Thoracic aorta endothelial cell (primary cell): ENCODE results near the gene SECISBP2. TPM values are rescaled to one million over a fixed set of nuclear protein-coding genes. Genes with fewer than 3 reads are reported as not detected.

Experiments used
- small RNA-seq: library from RNA; depleted of rRNA; stranded (forward); fragments of <200 nt; gene quantifications from one replicate; pipeline ENCODE3, GENCODE V24; 2012
- total RNA-seq: library from RNA; depleted of rRNA; stranded (reverse); fragments of >200 nt; gene quantifications from 2 replicates; pipeline ENCODE4 v1.2.3, GENCODE V29; 2012

The SECISBP2 gene
- 38.3 and 41.5 TPM in 2 replicates for total RNA-seq

GRCh38 chr9:89318123-89319014 is at the start of gene SECISBP2:
Gene SECISBP2 (plus strand): TSS chr9:89318500. CDS start chr9:89318577, 77 bp downstream.

DNA sequence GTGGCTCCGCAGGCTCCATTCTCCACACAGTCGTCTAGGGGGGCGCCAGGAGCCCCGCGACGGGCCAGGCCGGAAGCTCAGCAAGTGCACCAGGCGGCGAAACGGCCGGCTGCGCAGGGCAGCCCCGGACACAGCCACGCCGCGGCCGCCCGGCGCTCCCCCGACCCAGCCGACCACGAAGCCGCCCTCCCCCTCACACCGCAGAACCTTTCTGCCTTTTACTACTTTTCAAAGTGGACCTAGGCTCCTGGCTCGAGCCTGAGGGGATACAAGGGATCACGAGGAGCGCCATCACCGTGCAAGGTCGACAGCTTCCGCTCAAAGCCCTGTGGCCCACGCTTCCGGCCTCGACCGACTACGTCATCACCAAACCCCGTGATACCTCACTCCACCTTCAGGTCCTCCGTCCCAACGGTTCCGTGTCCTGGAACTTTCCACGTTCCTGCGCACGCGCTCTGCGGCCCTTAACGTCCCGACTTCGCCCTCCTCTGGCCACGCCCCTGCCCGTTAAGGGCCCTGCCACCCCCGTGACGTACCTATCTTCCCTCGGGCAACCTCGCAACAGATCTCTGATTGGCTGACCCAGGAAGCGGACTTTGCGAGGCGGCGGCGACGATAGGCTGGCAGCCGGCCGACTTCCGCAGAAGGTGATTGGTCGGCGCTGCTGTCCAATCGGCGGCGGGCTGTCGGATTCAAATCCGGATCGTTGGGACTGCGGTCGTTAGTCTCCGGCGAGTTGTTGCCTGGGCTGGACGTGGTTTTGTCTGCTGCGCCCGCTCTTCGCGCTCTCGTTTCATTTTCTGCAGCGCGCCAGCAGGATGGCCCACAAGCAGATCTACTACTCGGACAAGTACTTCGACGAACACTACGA is 7.6 kb upstream of the SECISBP2 start, which contains the start of gene CKS2:
Gene CKS2, plus strand, starts transcription at position 721 of the 871 bp plus-strand sequence. Its CDS starts 98 bp downstream, at position 819.

Small RNA genes within 50 kb of the gene (small RNA-seq; reads per million reads assigned to genes)
- gene MIR3153, result not detected

Other genes with a start within 250 kb of the SECISBP2 start
- 1.7 and 9.4 TPM in 2 replicates for gene SHC3, start 139.7 kb upstream of the SECISBP2 start, total RNA-seq
- 179 and 250 TPM in 2 replicates for gene CKS2, start 7.3 kb upstream of the SECISBP2 start, total RNA-seq
- 6.0 and 11.8 TPM in 2 replicates for gene SEMA4D, start 179.6 kb downstream of the SECISBP2 start, total RNA-seq